Mesenteric fat pad (tissue), 1 donor: ENCODE data around the gene IGSF11. TPM values are rescaled to one million over a fixed set of nuclear protein-coding genes. Genes with fewer than 3 reads are reported as not detected.

ENCODE experiments used
- DNase-seq: peaks from one replicate; pipeline ENCODE4 v3.0.0-alpha.2; 2020; ENCODE audit warnings: low spot score
- total RNA-seq: library from RNA; stranded (reverse); fragmentation: NEBNext Ultra II Directional; extraction: Animal tissue kit (Norgen Biotek cat#: 25700); gene quantifications from one replicate; pipeline ENCODE4 v1.2.1, GENCODE V29; 2021
- donor health status: DM: yes; HTN: yes; CAD: no.

IGSF11 gene
- total RNA-seq, 1 donor from 2014 or later, result not detected

GRCh38 chr3:118951089-118951488 lies 83.6 kb downstream of the IGSF11 start:
- no peak for DNase-seq

- no peak for DNase-seq
These were observed 85.4 kb downstream of the IGSF11 start for GRCh38 chr3:118949113-118949760.

- no peak for DNase-seq
These were observed 86.5 kb downstream of the IGSF11 start for GRCh38 chr3:118948146-118948545.

- DNase-seq, result no peak
These were observed 88.2 kb downstream of the IGSF11 start for GRCh38 chr3:118946449-118946848.

- DNase-seq, result no peak
These were observed 88.8 kb downstream of the IGSF11 start for GRCh38 chr3:118945834-118946233.

- DNase-seq, result no peak
These were observed 91.0 kb downstream of the IGSF11 start for GRCh38 chr3:118943597-118943996.

GRCh38 chr3:118942671-118943070 lies 92.0 kb downstream of the IGSF11 start:
- DNase-seq, result no peak

- DNase-seq, result no peak
These were observed 92.5 kb downstream of the IGSF11 start for GRCh38 chr3:118942195-118942594.

GRCh38 chr3:118941236-118941635 lies 93.4 kb downstream of the IGSF11 start:
- DNase-seq, result no peak

GRCh38 chr3:118938183-118938961 lies 96.3 kb downstream of the IGSF11 start:
- no peak for DNase-seq

GRCh38 chr3:118936811-118937210 lies 97.8 kb downstream of the IGSF11 start:
- no peak for DNase-seq

- no peak for DNase-seq
These were observed 101.7 kb downstream of the IGSF11 start for GRCh38 chr3:118932822-118933558.

- no peak for DNase-seq
These were observed 102.7 kb downstream of the IGSF11 start for GRCh38 chr3:118931996-118932395.

GRCh38 chr3:118927449-118927848 lies 107.2 kb downstream of the IGSF11 start:
- no peak for DNase-seq

- no peak for DNase-seq
These were observed 122.5 kb downstream of the IGSF11 start for GRCh38 chr3:118912188-118912587.

- DNase-seq, result no peak
These were observed 124.3 kb downstream of the IGSF11 start for GRCh38 chr3:118910332-118910731.

GRCh38 chr3:118909763-118910162 lies 124.9 kb downstream of the IGSF11 start:
- no peak for DNase-seq

GRCh38 chr3:118907909-118908308 lies 126.7 kb downstream of the IGSF11 start:
- no peak for DNase-seq

- no peak for DNase-seq
These were observed 133.7 kb downstream of the IGSF11 start for GRCh38 chr3:118900737-118901525.

GRCh38 chr3:118890206-118890605 lies 144.4 kb downstream of the IGSF11 start:
- DNase-seq, result no peak

- DNase-seq, result no peak
These were observed 145.0 kb downstream of the IGSF11 start for GRCh38 chr3:118889691-118890090.
